Activated CD8-positive, alpha-beta memory T cell treated with anti-CD3 and anti-CD28 coated beads, Interleukin-2, amount 50 U/mL, for 1 hour (primary cell): ENCODE results near the gene ABCA1.

ENCODE experiments used
- DNase-seq: peaks from one replicate; pipeline ENCODE4 v3.0.0-alpha.2; 2020; ENCODE audit errors: extremely low read depth

Gene ABCA1

DNA sequence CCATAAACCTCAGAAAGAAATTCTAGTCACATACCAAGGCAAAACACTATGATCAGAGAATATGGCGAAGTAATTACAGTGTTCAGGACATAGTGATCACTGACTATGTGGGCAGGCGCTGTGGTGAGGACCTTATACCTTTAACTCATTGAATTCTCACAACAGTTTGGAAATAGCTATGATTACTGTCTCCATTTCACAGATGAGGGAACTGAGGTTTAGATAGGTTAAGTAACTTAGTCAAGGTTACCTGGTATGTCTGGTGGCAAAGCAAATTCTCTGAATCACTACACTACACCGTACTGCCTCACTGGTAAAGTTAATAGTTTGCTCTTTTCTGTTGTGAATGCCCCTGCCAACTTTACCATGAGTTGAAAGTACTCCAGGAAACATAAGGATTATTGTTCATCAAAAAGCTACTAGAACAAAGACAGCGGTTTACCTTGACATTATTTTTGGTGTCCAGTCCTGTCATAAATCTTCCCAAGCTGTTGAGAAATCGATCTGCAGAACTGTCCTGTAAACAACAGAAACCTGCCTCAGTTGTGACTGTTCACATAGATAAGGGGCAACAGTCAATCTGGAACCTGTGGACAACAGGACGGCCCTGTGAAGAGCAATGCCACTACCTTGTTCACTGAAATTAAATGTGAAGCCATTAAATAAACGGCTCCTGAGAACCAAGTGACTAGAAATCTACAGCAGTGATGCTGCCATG, 127.7 kb downstream of the ABCA1 start:
- no peak for DNase-seq

DNA sequence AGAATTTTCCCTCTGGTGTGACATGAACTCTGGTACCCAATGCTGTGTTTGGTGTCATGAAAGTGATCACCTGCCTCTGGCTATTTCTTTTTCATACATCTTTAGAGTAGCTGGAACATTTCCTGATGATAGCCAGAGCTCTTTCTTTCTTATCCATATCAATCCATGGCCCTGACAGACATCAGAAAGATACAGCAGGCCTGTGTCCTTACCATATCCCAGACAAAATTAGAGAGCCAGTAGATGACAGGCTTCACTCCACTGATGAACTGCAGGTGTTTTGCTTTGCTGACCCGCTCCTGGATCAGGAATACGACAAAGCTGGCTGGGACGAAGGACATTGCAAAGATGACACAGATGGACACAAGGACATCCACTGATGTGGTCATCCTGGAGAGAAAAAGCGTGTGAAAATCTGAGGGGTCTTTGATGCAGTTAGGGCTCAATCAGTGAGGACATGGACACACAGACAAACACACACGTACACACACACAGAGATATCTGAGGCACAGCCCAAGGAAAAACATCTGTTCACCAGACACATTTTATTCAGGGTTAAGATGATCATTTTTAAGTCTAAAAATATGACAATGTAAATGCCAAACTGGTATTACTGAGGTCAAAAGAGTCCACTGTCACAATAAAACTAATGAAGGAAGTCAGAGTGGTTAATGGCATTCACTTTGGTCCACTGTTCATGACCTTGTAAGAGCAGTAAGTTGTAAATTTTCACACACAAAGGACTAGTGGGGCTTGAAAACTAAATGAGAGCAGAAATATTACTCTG, 129.6 kb downstream of the ABCA1 start:
- DNase-seq, result no peak

DNA sequence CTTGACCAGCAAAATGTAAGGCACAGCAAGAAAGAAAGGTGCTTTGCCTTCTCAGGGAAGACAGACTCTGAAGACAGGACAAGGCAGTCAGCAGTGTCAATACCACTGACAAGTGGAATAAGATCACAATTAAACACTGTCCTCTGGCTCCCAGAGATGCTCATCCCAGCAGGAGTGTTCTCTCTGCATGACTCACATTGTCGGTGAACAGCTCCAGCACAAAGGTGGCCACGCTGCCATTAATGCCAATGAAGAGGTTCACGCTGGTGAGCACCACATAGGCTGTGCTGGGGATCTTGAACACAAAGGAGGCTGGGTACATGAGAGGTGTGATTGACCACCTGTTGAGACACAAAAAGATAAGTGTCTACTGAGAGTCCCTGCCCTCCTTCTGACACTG, 132.1 kb downstream of the ABCA1 start:
- DNase-seq, result no peak

DNA sequence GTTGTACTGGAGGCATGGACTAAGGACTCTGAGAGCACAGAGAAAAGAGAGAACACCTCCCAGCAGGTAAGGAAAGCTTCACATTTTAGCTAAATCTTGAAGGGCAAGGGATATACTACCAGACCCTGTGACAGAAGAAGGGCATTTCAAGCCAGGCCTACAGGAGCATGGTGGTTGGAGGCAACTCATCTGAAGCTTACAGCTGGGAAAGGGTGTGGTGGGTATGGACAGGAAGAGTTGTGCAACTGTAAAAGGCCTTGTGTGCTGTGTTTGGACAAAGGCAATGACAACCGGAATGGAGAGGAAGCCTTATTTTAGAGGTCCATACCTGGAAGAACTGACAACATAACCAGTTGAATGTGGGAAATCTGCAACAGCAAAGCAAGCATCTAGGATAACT, 132.9 kb downstream of the ABCA1 start:
- DNase-seq, result no peak

DNA sequence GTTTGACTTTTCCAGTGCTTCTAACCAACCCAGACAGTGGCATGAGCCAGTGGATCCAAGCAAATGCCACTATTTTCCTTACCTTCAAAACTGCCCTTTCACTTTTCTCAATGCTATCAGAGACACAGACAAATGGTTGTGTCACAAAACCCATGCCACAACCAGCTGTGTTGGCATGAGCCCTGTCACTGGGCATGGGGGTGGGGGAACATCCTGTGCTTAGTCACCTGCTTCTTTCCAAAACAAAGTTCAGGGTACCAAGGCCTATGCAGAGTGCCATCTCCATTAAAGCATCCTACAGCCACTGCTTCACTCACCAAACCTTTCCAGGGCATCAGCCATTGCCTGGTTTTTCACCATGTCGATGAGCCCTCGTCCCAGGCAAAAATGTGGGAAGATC, 133.9 kb downstream of the ABCA1 start:
- DNase-seq, result no peak

DNA sequence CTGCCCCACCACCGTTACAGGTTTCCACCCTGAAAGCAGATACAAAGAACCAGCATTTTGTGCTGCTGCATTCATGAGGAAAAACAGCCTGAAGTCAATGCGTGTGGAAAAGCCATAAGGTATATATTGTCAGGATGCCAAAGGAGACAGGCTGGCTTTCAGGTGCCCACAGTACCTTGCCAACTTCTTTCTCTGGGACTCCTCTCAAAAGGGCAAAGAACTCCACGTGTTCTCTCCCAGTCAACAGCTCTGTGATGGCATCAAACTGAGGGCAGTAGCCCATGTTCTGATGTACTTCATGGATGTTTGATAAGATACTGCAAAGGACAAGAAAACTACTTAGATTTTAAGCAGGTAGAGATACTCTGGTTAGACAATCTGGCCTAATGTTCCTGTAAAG, 139.7 kb downstream of the ABCA1 start:
- DNase-seq, result no peak

DNA sequence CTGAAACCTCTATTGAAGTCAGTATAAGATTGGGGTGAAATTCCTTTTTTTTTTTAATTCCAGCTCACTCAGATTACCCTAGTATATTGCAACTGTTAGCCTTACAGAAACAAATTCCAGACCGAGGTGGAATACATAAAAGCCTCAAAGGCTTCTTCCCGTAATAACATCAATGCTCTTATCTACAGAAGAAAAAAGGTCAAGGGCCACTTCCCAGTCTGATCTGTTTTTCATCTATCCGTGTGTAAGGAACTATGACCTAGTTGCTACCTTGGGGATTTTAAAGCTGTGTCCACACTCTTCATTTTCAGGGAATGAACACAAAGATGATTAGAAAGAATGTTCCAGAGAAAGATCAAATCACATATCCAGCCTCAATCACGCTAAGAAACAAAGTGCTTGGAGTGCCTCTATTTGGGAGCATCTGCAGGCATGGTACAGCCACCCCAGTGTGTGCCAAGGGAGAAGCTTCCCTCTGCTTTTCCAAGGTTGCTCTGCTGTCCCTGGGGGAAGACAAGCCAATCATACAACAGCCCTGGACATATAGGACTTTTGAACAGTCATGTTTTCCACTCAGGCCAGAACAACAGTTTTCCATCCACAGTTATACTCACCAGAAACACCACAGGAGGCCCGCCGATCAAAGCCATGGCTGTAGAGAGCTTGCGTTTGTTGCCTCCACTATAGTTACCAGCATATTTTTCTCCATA, 140.5 kb downstream of the ABCA1 start:
- no peak for DNase-seq

DNA sequence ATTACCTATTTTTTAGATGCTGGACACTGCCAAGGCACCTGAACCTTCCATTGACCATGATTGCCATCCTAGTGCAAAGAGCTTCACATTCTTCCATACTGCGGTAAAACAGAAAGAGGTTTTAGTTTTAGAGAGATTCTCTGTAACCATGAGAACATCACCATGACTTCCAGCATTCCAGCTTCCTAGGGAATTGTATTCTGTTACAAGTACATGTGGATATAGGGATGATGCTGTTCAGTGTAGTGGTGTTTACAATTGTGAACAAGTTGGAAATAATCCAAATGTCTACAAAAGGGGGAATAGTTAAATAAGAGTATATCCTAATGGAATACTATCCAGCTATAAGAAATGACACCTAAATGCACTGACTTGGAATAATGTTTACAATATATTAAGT, 141.7 kb downstream of the ABCA1 start:
- DNase-seq, result no peak

DNA sequence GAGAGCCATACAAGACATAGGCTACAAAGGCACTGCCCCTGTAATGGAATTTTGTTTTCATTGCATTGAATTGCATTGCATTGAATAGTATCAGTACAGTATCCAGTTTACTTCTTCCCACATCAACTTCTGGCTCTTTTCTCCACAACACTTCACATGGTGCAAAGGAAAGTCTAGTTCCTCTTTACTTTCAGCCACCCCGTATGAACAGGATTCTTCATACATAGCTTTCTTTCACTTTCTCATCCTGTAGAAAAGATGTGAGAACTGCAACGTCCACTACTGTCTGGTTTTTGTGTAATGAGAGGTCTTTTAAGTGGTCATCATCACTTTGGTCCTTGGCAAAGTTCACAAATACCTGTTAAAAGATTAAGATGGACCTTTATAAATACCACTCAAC, 143.9 kb downstream of the ABCA1 start:
- DNase-seq, result no peak

DNA sequence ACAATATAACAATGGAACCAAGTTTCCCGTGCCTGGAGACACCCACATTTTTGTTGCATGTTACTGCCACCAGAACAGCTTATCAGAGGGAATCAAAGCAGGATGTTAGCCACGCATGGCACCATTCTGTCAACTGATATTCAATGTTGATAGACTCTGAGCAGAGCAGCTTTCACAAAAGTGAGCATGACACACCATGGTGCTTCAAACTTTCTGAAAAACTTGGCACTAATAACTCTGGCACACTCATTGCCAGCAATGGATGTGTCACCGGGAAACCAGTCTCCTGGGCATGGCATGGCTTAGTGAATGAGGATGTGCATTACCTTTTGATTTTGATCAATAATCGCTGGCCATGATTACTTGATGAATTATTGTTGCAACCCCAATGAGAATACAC, 144.4 kb downstream of the ABCA1 start:
- no peak for DNase-seq

DNA sequence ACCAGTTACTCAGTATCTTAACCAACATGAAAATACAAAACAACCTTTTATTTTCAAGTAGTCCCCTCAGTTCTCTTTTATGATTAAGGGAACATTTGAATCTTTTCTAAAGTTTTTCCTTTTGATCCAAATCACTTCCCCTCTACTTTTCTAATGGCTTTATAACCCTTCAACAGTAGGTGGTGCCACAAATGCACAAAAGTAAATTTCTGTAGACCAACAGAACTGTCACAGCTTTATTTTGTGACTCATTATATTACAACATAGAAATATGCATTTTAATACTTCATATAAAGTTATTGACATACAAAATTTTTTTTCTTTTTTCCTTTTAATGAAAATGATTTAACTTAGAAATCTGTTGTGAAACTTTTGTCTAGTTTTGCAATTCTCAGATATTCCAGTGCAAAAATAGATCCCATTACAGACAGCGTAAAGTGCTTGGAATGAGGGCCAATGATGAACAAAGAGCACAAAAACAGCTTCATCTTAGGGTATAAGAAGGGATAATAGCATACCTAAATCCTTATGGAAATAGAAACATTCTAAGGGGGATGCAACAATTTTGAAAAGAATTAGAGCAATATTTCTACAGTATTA, 147.1 kb downstream of the ABCA1 start:
- DNase-seq, result no peak

DNA sequence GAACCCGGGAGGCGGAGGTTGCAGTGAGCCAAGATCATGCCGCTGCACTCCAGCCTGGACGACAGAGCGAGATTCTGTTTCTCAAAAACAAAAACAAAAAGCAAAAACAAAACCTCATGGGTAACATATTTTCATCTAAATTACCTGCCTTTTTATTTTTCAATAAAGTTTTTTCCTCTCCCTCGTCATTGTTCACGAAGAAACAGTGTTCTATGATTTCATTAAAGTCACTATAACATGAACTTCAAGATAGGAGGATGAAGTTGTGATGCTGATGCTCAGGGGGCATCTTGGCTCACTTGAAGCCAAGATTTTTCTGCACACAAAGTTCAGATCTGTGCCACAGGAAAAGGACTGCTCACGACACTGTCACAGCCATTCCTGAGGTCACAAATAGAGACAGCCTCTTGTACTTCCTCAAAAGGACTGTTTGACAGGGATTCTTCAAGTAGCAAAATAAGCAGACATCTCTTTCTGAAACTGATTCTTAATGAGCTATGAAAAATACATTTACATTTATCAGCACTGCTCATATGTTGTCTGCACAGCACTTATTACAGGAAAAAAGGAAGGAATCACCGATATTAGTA, 147.9 kb downstream of the ABCA1 start:
- no peak for DNase-seq

DNA sequence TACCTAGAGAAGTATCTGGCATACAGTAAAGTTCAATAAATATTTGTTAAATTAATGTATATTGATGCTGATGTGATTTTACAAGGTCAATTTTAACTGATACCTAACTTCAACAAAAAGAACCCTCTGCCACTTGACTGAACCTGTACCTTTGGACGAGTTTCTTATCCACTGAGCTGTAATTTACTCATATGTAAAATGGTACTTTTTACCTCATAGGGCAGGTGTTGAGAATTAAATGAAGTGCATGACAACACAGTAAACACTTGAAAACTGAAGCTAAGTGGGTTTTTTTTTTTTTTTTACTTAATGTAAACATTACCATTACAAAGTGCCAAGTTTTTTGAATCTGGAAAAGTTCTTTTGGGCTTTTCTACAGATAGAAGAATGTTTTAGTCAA, 148.6 kb downstream of the ABCA1 start:
- DNase-seq, result no peak

DNA sequence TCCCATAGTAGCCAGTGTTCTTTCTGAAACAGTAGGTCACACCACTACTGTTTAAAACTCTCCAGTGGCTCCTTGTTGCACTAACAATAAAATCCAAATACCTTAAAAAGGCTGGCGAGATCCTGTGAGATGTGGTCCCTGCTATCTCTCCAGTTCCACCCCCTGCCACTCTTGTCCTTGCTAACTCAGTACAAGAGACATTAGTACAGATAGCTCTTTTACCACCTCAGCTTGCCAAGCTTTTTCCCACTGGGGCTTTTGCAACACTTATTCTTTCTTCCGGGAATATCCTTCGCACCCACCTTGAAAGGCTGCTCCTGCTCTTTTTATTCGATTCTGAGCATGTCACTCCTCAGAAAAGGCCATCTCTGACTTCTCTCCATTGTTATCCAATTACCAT, 149.2 kb downstream of the ABCA1 start:
- DNase-seq, result no peak

DNA sequence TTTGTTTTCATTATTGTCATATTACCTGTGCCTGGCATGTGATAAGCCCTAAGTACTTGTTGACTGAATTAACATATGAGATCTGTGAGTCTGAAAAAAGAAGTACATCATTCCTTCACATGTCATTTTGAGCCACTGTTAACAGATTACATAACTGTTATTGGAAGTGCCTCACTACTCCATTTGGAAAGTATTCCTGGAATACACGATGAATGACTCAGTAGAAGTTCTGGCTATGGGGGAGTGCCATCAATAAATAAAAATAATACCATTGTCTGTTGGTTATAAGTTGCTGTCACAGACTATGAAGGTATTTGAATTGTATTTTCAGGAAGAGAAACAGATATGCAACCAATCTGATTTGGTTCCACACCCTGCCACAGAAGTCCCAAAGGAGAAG, 151.2 kb downstream of the ABCA1 start:
- no peak for DNase-seq

DNA sequence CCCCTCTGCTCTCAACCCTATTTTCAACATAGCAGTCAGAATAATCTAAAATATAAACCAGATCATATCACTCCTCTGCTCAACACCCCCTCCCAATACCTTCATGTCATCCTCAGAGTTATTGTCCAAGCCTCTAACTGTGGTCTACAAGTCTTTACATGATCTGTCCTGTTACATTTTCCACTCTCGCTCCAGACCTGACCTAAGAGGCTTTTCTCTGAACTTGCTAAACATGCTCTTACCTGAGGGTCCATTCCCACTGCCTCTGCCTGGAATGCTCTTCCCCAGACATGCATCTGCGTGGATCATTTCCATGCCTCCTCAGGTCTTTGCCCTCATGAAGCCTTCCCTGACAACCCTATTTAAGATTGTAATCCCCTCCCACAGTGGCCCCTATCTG, 152.0 kb downstream of the ABCA1 start:
- DNase-seq, result no peak

DNA sequence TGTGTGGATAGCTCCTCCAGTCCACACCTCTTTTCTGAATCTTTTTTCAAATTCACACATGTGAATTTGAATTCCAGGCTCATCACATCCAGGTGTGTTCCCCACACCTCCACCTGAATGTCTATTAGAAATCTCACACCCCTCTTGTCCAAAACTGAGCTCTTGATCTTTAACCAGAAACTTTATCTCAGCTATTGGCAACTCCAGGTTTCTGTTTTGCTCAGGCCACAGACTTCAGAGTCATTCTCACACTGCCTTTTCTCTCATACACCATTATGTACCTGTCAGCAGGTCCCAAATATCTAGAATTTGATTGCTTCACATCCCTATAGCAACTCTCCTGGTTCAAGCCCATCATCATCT, 152.4 kb downstream of the ABCA1 start:
- DNase-seq, result no peak

DNA sequence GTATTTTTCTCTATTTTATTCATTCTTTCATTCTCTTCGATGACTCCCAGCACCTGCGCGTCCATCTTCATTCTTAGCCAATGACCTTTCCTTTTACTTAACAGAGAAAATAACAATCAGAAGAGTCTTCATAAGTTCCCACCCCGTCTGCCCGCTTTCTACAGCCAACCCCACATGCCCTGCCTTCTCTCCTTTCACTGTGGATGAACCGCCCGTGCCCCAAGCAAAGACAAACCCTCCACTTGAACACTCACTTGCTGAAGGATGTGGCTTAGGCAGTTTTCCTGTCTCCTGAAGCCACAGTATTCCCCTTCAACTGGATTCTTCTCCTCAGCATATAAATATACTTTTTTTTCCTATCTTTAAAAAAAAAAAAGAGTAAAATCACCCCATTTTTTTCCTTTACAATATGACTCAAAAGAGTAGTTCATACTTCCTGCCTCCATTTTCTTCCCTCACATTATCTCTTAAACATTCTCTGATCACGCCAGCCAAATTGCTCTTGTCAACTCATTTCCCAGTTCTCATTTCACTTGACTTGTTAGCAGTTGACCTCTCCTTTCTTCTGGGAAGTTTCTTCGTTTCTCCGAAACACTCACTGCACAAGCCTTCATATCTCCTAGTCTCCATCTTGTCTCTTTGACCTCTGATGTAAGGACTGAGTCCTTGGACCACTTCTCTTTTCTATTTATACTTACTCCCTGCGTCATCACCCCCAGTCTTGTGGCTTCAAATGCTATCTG, 153.0 kb downstream of the ABCA1 start:
- DNase-seq, result no peak

DNA sequence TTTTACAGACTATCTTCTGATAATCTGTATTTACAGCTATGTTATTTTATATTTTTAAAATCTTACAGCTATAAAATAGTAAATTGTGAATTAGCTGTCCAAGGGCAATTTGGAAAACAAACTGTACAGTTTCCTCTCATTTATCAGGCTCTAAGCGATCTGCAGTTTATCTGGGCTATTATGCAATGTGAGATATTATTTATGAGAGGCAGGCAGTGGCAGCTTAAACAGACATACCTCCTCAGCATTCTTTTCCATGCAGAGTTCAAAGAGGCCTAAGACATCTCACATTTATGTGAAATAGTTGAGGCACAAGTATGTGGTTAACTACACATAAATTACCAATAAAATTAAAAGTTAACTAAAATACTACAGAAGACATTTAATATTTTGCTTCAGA, 153.8 kb downstream of the ABCA1 start:
- DNase-seq, result no peak

DNA sequence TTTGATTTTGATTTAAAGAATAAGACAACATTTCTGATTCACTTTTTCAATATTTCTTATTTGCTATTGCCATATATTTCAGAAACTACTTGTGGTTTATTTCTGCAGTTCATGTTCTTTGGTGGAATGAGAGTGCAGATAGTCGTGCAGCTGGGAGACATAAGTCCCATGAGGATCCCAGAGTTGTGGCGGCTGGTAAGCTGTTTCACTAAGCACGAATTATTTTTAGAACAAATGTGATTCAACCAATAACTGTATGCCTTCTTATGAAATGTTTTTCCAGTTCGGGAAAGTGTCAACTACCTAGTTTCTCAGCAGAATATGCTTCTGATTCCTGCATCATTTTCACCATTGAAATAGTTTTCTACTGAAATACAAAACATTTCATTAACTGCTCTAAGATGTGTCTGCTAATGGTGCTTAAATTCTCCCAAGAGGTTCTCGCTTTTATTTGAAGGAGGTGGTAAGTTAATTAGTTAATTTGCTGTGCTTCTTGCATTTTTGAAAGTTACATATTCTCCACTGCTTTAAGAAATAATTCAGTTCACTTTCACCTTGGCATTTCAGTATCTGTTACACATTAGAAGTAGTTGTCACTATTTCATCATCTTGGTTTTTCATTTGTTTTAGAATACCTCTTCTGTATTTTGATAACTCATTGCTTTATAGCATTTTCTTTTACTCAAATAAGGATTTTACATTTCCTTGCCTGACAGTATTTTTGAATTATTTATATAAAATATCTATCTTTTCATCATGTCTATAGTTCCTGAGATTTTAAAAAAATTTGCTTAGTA, 155.0 kb downstream of the ABCA1 start:
- DNase-seq, result no peak

DNA sequence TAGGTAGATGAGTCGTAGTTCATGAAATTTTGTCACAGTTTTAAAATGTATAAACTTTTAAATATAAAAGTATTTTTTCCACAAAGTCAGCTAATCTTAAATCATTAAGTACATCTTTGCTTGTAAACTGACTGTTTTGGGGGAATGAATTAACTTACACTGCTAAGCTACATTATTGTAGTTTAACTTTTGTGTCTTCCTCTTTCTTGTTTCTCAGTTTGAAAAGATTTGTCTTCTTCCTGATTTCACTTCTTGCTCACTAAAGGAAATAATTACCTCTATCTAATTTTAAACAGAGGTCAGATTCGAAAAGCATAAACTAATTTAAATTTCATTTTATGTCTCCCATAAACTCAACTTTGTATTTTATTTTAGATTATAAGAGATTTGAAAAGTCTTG, 158.3 kb downstream of the ABCA1 start:
- no peak for DNase-seq
